Measurements from ENCODE around the gene RPL38. TPM values are rescaled to one million over a fixed set of nuclear protein-coding genes. Genes with fewer than 3 reads are reported as not detected.

Gene RPL38
- total and polyA plus RNA-seq, 3 donors from 2014 or later = 345 to 1,788 (median 563) TPM

GRCh38 chr17:74170924-74171323 is 32.6 kb upstream of the RPL38 start:
- H3K36me3 ChIP-seq (ENCODE audit: low read depth, missing control alignments) = no peaks in the 10 kb centered on the region

GRCh38 chr17:74172700-74173099 is 30.8 kb upstream of the RPL38 start:
- no peaks in the 10 kb centered on the region for H3K9me3 ChIP-seq
- DNase-seq = no peak
- WGBS, 2 donors = 75 to 81% methylated on average over 3 of the region's 3 CpGs
- H3K27me3 ChIP-seq = no peaks in the 10 kb centered on the region
- no peaks in the 10 kb centered on the region for H3K36me3 ChIP-seq (ENCODE audit: low read depth, missing control alignments)
- no peak overlapping the region for H3K27ac ChIP-seq
- intact Hi-C loops (cut with DNase I; ENCODE audit: low total_unique reads) = loop anchor here (5.0 kb wide), 1 partner anchor 740 kb away; no protein-coding TSS in a partner anchor
- TF ChIP-seq, protein P1, sequence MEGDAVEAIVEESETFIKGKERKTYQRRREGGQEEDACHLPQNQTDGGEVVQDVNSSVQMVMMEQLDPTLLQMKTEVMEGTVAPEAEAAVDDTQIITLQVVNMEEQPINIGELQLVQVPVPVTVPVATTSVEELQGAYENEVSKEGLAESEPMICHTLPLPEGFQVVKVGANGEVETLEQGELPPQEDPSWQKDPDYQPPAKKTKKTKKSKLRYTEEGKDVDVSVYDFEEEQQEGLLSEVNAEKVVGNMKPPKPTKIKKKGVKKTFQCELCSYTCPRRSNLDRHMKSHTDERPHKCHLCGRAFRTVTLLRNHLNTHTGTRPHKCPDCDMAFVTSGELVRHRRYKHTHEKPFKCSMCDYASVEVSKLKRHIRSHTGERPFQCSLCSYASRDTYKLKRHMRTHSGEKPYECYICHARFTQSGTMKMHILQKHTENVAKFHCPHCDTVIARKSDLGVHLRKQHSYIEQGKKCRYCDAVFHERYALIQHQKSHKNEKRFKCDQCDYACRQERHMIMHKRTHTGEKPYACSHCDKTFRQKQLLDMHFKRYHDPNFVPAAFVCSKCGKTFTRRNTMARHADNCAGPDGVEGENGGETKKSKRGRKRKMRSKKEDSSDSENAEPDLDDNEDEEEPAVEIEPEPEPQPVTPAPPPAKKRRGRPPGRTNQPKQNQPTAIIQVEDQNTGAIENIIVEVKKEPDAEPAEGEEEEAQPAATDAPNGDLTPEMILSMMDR (IDR thresholded peaks at IDR 0.05) = no peak
- no peak for TF ChIP-seq POLR2A (IDR thresholded peaks at IDR 0.05)
- H3K4me1 ChIP-seq = no peaks in the 10 kb centered on the region
- no peak overlapping the region for H3K4me3 ChIP-seq

More at GRCh38 chr17:74170924-74171323, 32.6 kb upstream of the RPL38 start:
- Histone ChIP-seq H3K9me3 (no peaks in the 10 kb centered on the region), H3K27me3 (no peaks in the 10 kb centered on the region), H3K27ac (no peak overlapping the region), H3K4me1 (no peaks in the 10 kb centered on the region), H3K4me3 (no peak overlapping the region)
- 86 to 88% methylated on average over 1 of the region's 1 CpG for WGBS, 2 donors
- TF ChIP-seq, protein P1 (IDR thresholded peaks at IDR 0.05) = no peak
- TF ChIP-seq POLR2A (IDR thresholded peaks at IDR 0.05) = no peak
- no peak for DNase-seq
- intact Hi-C loops (cut with DNase I; ENCODE audit: low total_unique reads) = loop anchor here (5.0 kb wide), 1 partner anchor 739 kb away; no protein-coding TSS in a partner anchor

DNA sequence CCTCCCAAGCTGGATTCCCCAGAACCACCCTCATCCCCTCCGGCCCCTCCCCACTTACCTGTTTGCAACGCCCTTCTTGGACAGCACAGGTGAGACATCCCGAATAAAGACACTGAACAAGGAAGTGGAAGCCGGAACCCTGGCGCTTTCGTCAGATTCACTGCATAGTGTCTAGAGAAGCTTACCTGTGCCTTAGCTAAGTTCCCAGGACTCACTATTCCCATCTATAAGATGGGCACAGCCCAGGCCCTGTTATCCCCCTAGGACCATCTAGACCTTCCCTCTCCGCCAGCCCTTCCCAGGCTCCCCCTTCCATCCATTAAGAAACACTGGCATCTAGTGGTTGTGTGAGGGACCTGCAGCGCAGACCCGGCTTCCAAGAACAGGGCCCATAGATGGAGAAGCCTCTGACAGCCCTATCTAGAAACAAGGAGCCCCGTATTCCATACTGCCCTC is 26.9 kb upstream of the RPL38 start:
- peak; percentile 76 for DNase-seq
- H3K4me1 ChIP-seq = no peaks in the 10 kb centered on the region
- intact Hi-C loops (cut with DNase I; ENCODE audit: low total_unique reads) = no loop called here
- 50 to 53% methylated on average over 10 of the region's 10 CpGs for whole genome bisulfite sequencing, 2 donors
- no peaks in the 10 kb centered on the region for H3K9me3 ChIP-seq
- no peaks in the 10 kb centered on the region for H3K27me3 ChIP-seq
- no peak overlapping the region for H3K27ac ChIP-seq
- H3K4me3 ChIP-seq = no peak overlapping the region
- TF ChIP-seq, protein P1 (IDR thresholded peaks at IDR 0.05) = peak; percentile 42 to 81 (median 79)
- TF ChIP-seq POLR2A (IDR thresholded peaks at IDR 0.05) = no peak
- no peaks in the 10 kb centered on the region for H3K36me3 ChIP-seq (ENCODE audit: low read depth, missing control alignments)

- no peak for DNase-seq
- Histone ChIP-seq H3K27me3 (no peaks in the 10 kb centered on the region), H3K9me3 (no peaks in the 10 kb centered on the region), H3K4me3 (no peak overlapping the region), H3K4me1 (no peaks in the 10 kb centered on the region), H3K27ac (no peak overlapping the region), H3K36me3 (ENCODE audit: low read depth, missing control alignments) (no peaks in the 10 kb centered on the region)
- WGBS, 2 donors = 11 to 43% methylated on average over 1 of the region's 1 CpG
- TF ChIP-seq, protein P1 (IDR thresholded peaks at IDR 0.05) = no peak
- TF ChIP-seq POLR2A (IDR thresholded peaks at IDR 0.05) = no peak
- intact Hi-C loops (cut with DNase I; ENCODE audit: low total_unique reads) = no loop called here
Measured at GRCh38 chr17:74177018-74177450, 26.4 kb upstream of the RPL38 start.

- Histone ChIP-seq H3K36me3 (ENCODE audit: low read depth, missing control alignments) (no peaks in the 10 kb centered on the region), H3K27ac (no peak overlapping the region), H3K27me3 (no peaks in the 10 kb centered on the region), H3K4me3 (no peak overlapping the region), H3K9me3 (no peaks in the 10 kb centered on the region), H3K4me1 (no peaks in the 10 kb centered on the region)
- intact Hi-C loops (cut with DNase I; ENCODE audit: low total_unique reads) = no loop called here
- TF ChIP-seq, protein P1 (IDR thresholded peaks at IDR 0.05) = no peak
- no peak for TF ChIP-seq POLR2A (IDR thresholded peaks at IDR 0.05)
- WGBS, 2 donors = 77 to 83% methylated on average over 4 of the region's 4 CpGs
- no peak for DNase-seq
Measured at GRCh38 chr17:74179576-74179975, 23.9 kb upstream of the RPL38 start.

All from testis (tissue), 3 donors.